Epithelial cell of esophagus (primary cell): ENCODE results near the gene POLR2B.
A peak's percentile ranks its signal among the peaks of the same experiment; 100 is the strongest.

Experiments used
- DNase-seq: peaks from one replicate; pipeline ENCODE4 v3.0.0; 2010; ENCODE audit warnings: low read depth
- H3K4me3 ChIP-seq: 2 replicates; pipeline ENCODE4 v1.5.1; 2011; ENCODE audit warnings: mild to moderate bottlenecking, low read length, control low read depth
- CTCF ChIP-seq: IDR thresholded peaks from 2 replicates; pipeline ENCODE4 v1.5.1; 2011; ENCODE audit warnings: low read depth, mild to moderate bottlenecking, low read length, control low read depth, inconsistent platforms; ENCODE audit not compliant: insufficient read depth; ENCODE audit errors: missing control alignments

The POLR2B gene

GRCh38 chr4:57070461-57070860 lies 91.8 kb downstream of the POLR2B start:
- no peak for DNase-seq
- no peak overlapping the region for H3K4me3 ChIP-seq
- TF ChIP-seq CTCF = no peak

GRCh38 chr4:57071326-57071725 lies 92.6 kb downstream of the POLR2B start:
- no peak for TF ChIP-seq CTCF
- no peak overlapping the region for H3K4me3 ChIP-seq
- peak; percentile 68 for DNase-seq

- H3K4me3 ChIP-seq = no peak overlapping the region
- DNase-seq = no peak
- no peak for TF ChIP-seq CTCF
Observed at GRCh38 chr4:57073559-57073958, 94.9 kb downstream of the POLR2B start.

- no peak overlapping the region for H3K4me3 ChIP-seq
- no peak for TF ChIP-seq CTCF
- DNase-seq = peak; percentile 97
Observed at GRCh38 chr4:57074744-57075143, 96.0 kb downstream of the POLR2B start.

GRCh38 chr4:57075367-57075766 lies 96.7 kb downstream of the POLR2B start:
- no peak for DNase-seq
- no peak for TF ChIP-seq CTCF
- H3K4me3 ChIP-seq = no peak overlapping the region

- H3K4me3 ChIP-seq = no peak overlapping the region
- no peak for DNase-seq
- no peak for TF ChIP-seq CTCF
Observed at GRCh38 chr4:57076646-57077045, 98.0 kb downstream of the POLR2B start.

GRCh38 chr4:57077550-57078343 lies 99.1 kb downstream of the POLR2B start:
- no peak for TF ChIP-seq CTCF
- H3K4me3 ChIP-seq = no peak overlapping the region
- DNase-seq = peak; percentile 98
